HG02943 (cell line): ENCODE results near the gene ACSL1.
"Not testable (repeated sequence)": the region's sequence is repeated elsewhere in the genome, so short reads cannot be mapped to it uniquely, and the experiment has no call there.

Source experiments
- ATAC-seq: cut with Tn5 transposase; IDR thresholded peaks from one replicate; pipeline ENCODE4 v1.9.1; 2021; ENCODE audit warnings: mild to moderate bottlenecking, low read depth, moderate library complexity; ENCODE audit not compliant: unreplicated experiment

ACSL1 gene

GRCh38 chr4:184793735-184794355, 31.9 kb downstream of the ACSL1 start:
- no peak for ATAC-seq

- no peak for ATAC-seq
Measured at GRCh38 chr4:184792950-184793555, 32.7 kb downstream of the ACSL1 start.

GRCh38 chr4:184792334-184792733, 33.4 kb downstream of the ACSL1 start:
- ATAC-seq, result no peak

GRCh38 chr4:184790826-184791225, 34.9 kb downstream of the ACSL1 start:
- ATAC-seq, result no peak

- no peak for ATAC-seq
Measured at GRCh38 chr4:184787766-184788503, 37.8 kb downstream of the ACSL1 start.

- no peak for ATAC-seq
Measured at GRCh38 chr4:184785813-184786212, 40.0 kb downstream of the ACSL1 start.

GRCh38 chr4:184784628-184785257, 41.0 kb downstream of the ACSL1 start:
- ATAC-seq, result no peak

- no peak for ATAC-seq
Measured at GRCh38 chr4:184782731-184783373, 42.9 kb downstream of the ACSL1 start.

GRCh38 chr4:184779160-184779559, 46.6 kb downstream of the ACSL1 start:
- not testable (repeated sequence) for ATAC-seq

GRCh38 chr4:184778325-184778724, 47.4 kb downstream of the ACSL1 start:
- ATAC-seq, result no peak

- no peak for ATAC-seq
Measured at GRCh38 chr4:184776821-184777220, 48.9 kb downstream of the ACSL1 start.

GRCh38 chr4:184775854-184776555, 49.8 kb downstream of the ACSL1 start:
- ATAC-seq, result no peak

GRCh38 chr4:184774152-184774551, 51.6 kb downstream of the ACSL1 start:
- ATAC-seq, result no peak

GRCh38 chr4:184771416-184771815, 54.4 kb downstream of the ACSL1 start:
- no peak for ATAC-seq

GRCh38 chr4:184769141-184769765, 56.5 kb downstream of the ACSL1 start:
- ATAC-seq, result no peak

- ATAC-seq, result no peak
Measured at GRCh38 chr4:184768296-184768695, 57.5 kb downstream of the ACSL1 start.

GRCh38 chr4:184766446-184766845, 59.3 kb downstream of the ACSL1 start:
- no peak for ATAC-seq

GRCh38 chr4:184765473-184766340, 60.1 kb downstream of the ACSL1 start:
- ATAC-seq, result no peak

GRCh38 chr4:184764601-184765000, 61.2 kb downstream of the ACSL1 start:
- no peak for ATAC-seq
